ENCODE data around the gene SLC26A11. TPM values are rescaled to one million over a fixed set of nuclear protein-coding genes. Genes with fewer than 3 reads are reported as not detected.

The SLC26A11 gene
- polyA plus RNA-seq, 2 of the 4 experiments (the other 2 are of a cell fraction), result 8.3 to 13.7 TPM

- POLR2A ChIA-PET, result interaction anchor here (0.6 to 1.0 kb wide), 2 partner anchors 75 to 891 kb away, joined by 3 read pairs; no protein-coding TSS in a partner anchor
- H3K27ac ChIP-seq, result peak overlapping the region; percentile 86 to 97
These were observed 549 bp downstream of the SLC26A11 start for GRCh38 chr17:80220736-80221215.

GRCh38 chr17:80221351-80222105 is 1.3 kb downstream of the SLC26A11 start:
- 93% methylated on average over 29 of the region's 29 CpGs for WGBS (ENCODE audit: missing lambda C conversion rate)
- no peaks in the 10 kb centered on the region for H3K9me3 ChIP-seq
- peak overlapping the region; percentile 77 for H3K4me3 ChIP-seq
- POLR2A ChIA-PET, result no interaction called here
- peak overlapping the region; percentile 91 for H3K4me2 ChIP-seq
- no peak for DNase-seq (ENCODE audit: low read depth in 1 of 2, low spot score in 1 of 2)
- no peak for ATAC-seq
- peak overlapping the region in 1 of 2 experiments; percentile 97; a peak in 3 of 6 replicates for H3K27ac ChIP-seq
- TF ChIP-seq ZC3H11A (IDR thresholded peaks at IDR 0.05) (no peak), RCOR1 (IDR thresholded peaks at IDR 0.05; ENCODE audit: low read depth, low read length) (no peak), RFX5 (IDR thresholded peaks at IDR 0.05) (no peak), EHF (CRISPR knock-in tag; IDR thresholded peaks at IDR 0.05) (no peak)
- TF ChIP-seq, protein P1, sequence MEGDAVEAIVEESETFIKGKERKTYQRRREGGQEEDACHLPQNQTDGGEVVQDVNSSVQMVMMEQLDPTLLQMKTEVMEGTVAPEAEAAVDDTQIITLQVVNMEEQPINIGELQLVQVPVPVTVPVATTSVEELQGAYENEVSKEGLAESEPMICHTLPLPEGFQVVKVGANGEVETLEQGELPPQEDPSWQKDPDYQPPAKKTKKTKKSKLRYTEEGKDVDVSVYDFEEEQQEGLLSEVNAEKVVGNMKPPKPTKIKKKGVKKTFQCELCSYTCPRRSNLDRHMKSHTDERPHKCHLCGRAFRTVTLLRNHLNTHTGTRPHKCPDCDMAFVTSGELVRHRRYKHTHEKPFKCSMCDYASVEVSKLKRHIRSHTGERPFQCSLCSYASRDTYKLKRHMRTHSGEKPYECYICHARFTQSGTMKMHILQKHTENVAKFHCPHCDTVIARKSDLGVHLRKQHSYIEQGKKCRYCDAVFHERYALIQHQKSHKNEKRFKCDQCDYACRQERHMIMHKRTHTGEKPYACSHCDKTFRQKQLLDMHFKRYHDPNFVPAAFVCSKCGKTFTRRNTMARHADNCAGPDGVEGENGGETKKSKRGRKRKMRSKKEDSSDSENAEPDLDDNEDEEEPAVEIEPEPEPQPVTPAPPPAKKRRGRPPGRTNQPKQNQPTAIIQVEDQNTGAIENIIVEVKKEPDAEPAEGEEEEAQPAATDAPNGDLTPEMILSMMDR (IDR thresholded peaks at IDR 0.05), result no peak
- peaks cover 11% of the 10 kb centered on the region for H3K4me1 ChIP-seq
- CTCF ChIA-PET, result interaction anchor here (0.5 to 1.5 kb wide), 3 partner anchors 16 to 138 kb away, joined by 3 to 6 read pairs (median 4); no protein-coding TSS in a partner anchor
- no peak for FAIRE-seq

More at GRCh38 chr17:80220736-80221215, 549 bp downstream of the SLC26A11 start:
- no peaks in the 10 kb centered on the region for H3K9me3 ChIP-seq
- no peak for FAIRE-seq
- CTCF ChIA-PET, result no interaction called here
- H3K4me1 ChIP-seq, result peaks cover 11% of the 10 kb centered on the region
- no peak for TF ChIP-seq SREBF2 (IDR thresholded peaks at IDR 0.05)
- TF ChIP-seq PHF8 (IDR thresholded peaks at IDR 0.05; ENCODE audit: borderline replicate concordance, low read depth), result peak; percentile 41; the same call in 1 of the 2 replicates
- whole genome bisulfite sequencing (ENCODE audit: missing lambda C conversion rate), result 28% methylated on average over 31 of the region's 41 CpGs
- H3K4me2 ChIP-seq, result peak overlapping the region; percentile 91
- peak overlapping the region; percentile 77 for H3K4me3 ChIP-seq
- DNase-seq (ENCODE audit: low read depth in 1 of 2, low spot score in 1 of 2), result peak in 1 of 2 experiments; percentile 46
- ATAC-seq, result peak; percentile 26 to 49; a peak in 4 of 6 replicates

GRCh38 chr17:80222376-80223141 is 2.3 kb downstream of the SLC26A11 start:
- H3K4me2 ChIP-seq, result no peak overlapping the region
- 96% methylated on average over 18 of the region's 18 CpGs for WGBS (ENCODE audit: missing lambda C conversion rate)
- FAIRE-seq, result no peak

More at GRCh38 chr17:80222376-80223141, 2.3 kb downstream of the SLC26A11 start:
- DNase-seq (ENCODE audit: low read depth in 1 of 2, low spot score in 1 of 2) (no peak), ATAC-seq (no peak)
- no peak overlapping the region for H3K4me3 ChIP-seq
- ChIA-PET CTCF (interaction anchor here (1.1 to 1.5 kb wide), 3 partner anchors 15 to 121 kb away, joined by 3 to 6 read pairs (median 4); partner anchors contain the start of gene GAA), POLR2A (interaction anchor here (0.5 kb wide), 1 partner anchor 108 kb away, joined by 3 read pairs; no protein-coding TSS in a partner anchor)
- no peak overlapping the region for H3K27ac ChIP-seq
- TF ChIP-seq HMGXB4 (CRISPR knock-in tag; IDR thresholded peaks at IDR 0.05; ENCODE audit: borderline replicate concordance) (no peak), NFE2L2 (conservative IDR thresholded peaks at IDR 0.05; ENCODE audit: low read length) (no peak), HDAC2 (IDR thresholded peaks at IDR 0.05) (no peak), KDM1A (IDR thresholded peaks at IDR 0.05; ENCODE audit: low read depth) (no peak), ZC3H11A (IDR thresholded peaks at IDR 0.05) (no peak), MYC (IDR thresholded peaks at IDR 0.05; ENCODE audit: borderline replicate concordance, low read length) (no peak), SMC3 (IDR thresholded peaks at IDR 0.05) (no peak), MAFK (IDR thresholded peaks at IDR 0.05; ENCODE audit: partially characterized antibody) (no peak), EHMT2 (IDR thresholded peaks at IDR 0.05; ENCODE audit: low read depth) (no peak), JUNB (IDR thresholded peaks at IDR 0.05) (no peak)
- no peaks in the 10 kb centered on the region for H3K9me3 ChIP-seq
- peaks cover 11% of the 10 kb centered on the region for H3K4me1 ChIP-seq

Data from A549 (cell line).